ENCODE data around the gene FSTL4.

FSTL4 gene

DNA sequence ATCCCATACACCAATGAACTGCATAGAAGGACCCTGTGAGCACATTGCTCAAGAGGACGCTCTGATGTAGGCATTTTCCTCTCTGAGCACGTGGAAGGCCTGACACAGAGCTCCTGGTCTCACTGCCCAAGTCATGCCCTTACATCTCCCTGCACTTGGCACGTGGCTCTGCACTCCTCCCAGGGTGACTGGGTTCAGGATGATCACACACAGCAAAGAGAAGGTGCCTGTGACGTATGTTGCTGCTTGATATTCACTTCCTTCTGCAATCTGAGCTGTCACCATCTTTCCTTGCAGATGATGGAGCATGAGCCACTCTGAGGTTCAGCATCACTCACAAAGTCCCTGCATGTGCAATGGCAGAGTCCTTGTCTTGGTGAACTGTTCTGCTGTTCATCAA, 125.2 kb downstream of the FSTL4 start:
- TF ChIP-seq CTCF (IDR thresholded peaks at IDR 0.05; ENCODE audit: insufficient read depth, missing control alignments), result no peak
- FAIRE-seq, result no peak
- no peak for DNase-seq (ENCODE audit: insufficient read length, low spot score)

GRCh38 chr5:133485468-133485867, 126.9 kb downstream of the FSTL4 start:
- FAIRE-seq (no peak), DNase-seq (ENCODE audit: insufficient read length, low spot score) (no peak)
- TF ChIP-seq CTCF (IDR thresholded peaks at IDR 0.05; ENCODE audit: insufficient read depth, missing control alignments), result no peak

DNA sequence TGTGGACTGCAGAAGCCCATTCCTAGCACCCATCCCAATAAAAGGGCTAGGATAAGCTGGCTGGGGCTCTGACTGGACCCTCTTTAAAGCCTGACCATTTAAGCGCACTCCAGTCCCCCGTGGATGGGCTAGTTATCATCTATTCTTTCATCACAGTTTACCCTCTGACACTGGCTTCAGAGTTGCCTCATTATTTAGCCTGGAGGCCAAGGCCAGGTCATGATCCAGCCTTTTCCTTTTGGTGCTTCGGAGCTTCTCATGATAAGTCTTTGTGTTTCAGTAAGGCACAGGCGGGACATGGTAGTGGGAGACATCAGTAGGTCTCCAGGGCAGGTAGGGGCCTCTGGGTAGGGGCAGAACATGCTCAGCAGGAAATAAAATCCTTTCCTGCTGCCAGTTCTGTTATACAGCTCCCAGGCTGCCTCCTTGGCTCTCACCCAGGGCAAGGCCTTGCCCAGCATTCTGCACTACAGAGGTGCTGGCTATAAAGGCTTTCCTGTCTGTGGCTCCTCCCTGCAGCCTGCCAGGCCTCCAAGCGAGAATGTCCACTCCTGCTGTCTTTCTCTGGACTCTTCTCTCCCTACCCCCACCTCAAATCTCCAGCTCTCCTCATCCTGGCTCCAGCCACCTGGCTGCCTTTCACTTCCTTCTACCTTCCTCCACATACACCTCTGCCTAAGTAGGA, 128.8 kb downstream of the FSTL4 start:
- DNase-seq (ENCODE audit: insufficient read length, low spot score) (no peak), FAIRE-seq (no peak)
- no peak for TF ChIP-seq CTCF (IDR thresholded peaks at IDR 0.05; ENCODE audit: insufficient read depth, missing control alignments)

- no peak for DNase-seq (ENCODE audit: insufficient read length, low spot score)
- FAIRE-seq, result no peak
- TF ChIP-seq CTCF (IDR thresholded peaks at IDR 0.05; ENCODE audit: insufficient read depth, missing control alignments), result no peak
These were observed 130.3 kb downstream of the FSTL4 start for GRCh38 chr5:133482028-133482427.

DNA sequence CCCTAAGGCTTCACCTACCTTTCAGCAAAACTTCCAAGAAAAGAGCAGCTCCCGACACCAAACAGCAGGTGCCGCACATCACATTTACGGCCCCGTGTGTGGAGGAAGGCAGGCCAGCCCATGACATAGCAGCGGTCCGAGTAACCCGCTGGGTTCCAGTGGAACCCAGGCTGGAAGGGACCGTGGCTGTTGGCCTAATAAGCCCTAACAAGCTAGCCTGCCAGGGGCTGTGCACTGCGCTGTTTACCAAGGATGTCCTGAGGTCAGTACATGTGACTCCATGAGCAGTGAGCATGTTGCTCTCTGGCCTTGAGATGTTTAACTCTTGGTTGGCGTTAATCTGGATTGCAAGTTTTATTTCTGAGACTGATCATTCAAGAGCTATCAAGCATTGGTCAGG, 131.5 kb downstream of the FSTL4 start:
- no peak for TF ChIP-seq CTCF (IDR thresholded peaks at IDR 0.05; ENCODE audit: insufficient read depth, missing control alignments)
- no peak for FAIRE-seq

DNA sequence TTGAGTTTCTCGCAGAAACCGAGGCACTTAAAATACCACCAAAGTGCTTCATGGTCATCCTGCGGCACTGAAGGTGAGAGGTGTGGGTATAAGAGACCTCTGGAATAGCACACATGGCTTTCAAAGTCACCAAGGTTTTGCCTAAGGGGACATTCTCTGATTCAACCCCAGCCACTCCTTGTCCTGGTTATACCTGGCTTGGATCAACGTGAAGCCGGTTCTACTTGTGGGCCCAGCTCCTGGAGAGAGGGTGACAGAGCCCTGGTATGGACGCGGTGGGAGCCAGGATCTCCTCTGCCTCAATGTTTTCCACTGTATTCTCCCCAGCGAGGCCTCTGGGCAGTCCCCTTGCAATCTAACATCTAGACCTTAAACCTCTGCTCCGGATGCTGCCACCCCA, 132.0 kb downstream of the FSTL4 start:
- TF ChIP-seq CTCF (IDR thresholded peaks at IDR 0.05; ENCODE audit: insufficient read depth, missing control alignments), result no peak
- DNase-seq (ENCODE audit: insufficient read length, low spot score), result no peak
- FAIRE-seq, result no peak

More for the DNA sequence above, 131.5 kb downstream of the FSTL4 start:
- no peak for DNase-seq (ENCODE audit: insufficient read length, low spot score)

DNA sequence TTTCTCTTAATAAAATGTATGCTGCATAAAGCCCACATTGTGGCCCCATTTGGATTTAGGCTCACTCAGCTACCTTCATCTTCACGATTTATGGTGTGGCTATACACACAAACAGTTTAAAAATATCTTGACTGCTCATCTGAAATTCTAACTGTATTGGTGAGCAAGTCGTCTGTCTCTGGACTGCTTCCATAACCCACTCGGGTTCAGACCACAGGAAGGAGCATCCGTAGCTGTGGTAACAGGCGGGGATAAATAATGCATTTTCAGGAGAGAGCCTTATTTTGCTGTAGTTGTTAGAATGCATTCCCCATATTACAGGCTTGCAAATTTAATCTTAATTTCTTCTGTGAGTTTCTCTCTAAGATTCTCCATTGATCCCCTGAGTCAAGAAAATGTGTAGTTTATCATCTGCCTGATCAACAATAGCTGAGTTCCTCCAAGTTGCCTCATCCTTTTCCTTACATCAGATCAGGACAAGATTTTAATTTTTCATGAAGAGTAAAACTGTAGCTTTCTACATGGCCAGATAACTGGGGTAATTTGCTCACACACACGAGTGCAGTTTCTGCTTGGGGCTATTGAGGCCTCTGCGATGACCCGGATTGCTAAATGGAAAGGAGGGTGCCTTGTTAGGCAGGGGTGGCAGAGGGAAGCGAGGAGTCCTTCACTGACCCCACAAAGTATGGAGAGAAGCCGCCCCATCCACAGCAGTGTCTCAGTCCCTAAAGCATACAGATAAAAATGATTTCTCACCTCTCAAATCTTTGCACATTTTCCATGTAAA, 133.9 kb downstream of the FSTL4 start:
- DNase-seq (ENCODE audit: insufficient read length, low spot score), result no peak
- no peak for TF ChIP-seq CTCF (IDR thresholded peaks at IDR 0.05; ENCODE audit: insufficient read depth, missing control alignments)
- FAIRE-seq, result no peak

Measured in D721Med (cell line).